HUES64 (cell line): Measurements from ENCODE around the gene ARID3A.

Source experiments
- H3K27ac ChIP-seq: 2 replicates; pipeline ENCODE4 v1.7.0; 2013; ENCODE audit warnings: low read depth, low read length, inconsistent platforms
- H3K27me3 ChIP-seq: 2 replicates; pipeline ENCODE4 v1.6.1; 2013; ENCODE audit warnings: mild to moderate bottlenecking, low read length; ENCODE audit not compliant: insufficient read depth
- H3K36me3 ChIP-seq: 2 replicates; pipeline ENCODE4 v1.6.1; 2013; ENCODE audit warnings: mild to moderate bottlenecking, low read length; ENCODE audit not compliant: insufficient read depth
- H3K4me1 ChIP-seq: 2 replicates; pipeline ENCODE4 v1.6.1; 2013; ENCODE audit warnings: mild to moderate bottlenecking, low read length, moderate library complexity; ENCODE audit not compliant: insufficient read depth
- H3K4me3 ChIP-seq: 2 replicates; pipeline ENCODE4 v1.5.1; 2013; ENCODE audit warnings: mild to moderate bottlenecking, low read length, moderate library complexity
- H3K9ac ChIP-seq: 2 replicates; pipeline ENCODE4 v1.6.1; 2013; ENCODE audit warnings: mild to moderate bottlenecking, low read depth, low read length
- H3K9me3 ChIP-seq: 2 replicates; pipeline ENCODE4 v1.6.1; 2013; ENCODE audit warnings: low read depth, low read length; ENCODE audit not compliant: insufficient read depth
- WGBS: fragments of 150-250, 120-280 bp; methylation state at CpG from one replicate; pipeline ENCODE4 v1.1.7; 2013; ENCODE audit warnings: missing lambda C conversion rate; 5-methylcytosine and 5-hydroxymethylcytosine counted together

The ARID3A gene

DNA sequence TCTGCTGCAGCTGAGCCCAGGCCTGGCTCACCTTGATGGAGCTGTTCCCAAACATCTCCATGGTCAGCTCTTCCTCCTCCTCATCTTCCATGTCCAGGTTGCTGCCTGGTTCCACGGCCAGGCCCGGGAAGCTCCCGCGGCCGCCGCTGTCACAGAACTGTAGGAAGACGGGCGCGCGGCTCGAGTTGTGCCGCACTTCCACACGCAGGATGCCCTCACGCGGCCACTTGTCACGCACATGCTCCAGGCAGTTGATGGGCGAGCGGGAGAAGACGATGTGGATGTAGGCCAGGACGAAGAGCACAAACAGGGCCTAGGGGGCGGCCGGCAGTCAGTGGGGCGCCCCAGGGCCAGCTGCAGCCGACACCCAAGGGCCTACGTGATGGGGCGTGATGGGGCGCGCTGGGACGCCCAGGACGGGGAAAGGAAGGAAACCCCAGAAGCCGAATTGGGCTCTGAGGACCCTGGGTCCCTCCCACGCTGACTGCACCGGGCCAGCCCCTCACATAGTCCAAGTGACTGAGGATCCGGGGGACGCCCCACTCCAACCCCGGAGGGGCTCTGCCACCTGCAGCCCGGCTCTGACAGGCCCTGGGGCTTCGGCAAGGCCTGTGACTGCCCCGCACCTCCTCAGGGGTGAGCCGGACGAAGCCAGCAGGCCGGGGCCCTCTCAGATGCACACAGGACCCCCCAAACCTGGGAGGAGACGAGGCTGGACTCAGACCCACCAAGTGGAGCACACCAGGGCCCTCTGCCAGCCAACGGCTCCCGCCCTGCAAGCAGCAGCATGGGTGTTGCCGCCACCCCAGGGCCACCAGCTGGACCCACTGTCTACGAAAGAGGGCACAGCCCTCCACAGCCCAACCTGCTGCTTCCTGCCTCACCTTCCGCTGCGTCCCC is 88.6 kb downstream of the ARID3A start:
- 94% methylated on average over 49 of the region's 49 CpGs for WGBS
- Histone ChIP-seq H3K36me3 (peaks cover 43% of the 10 kb centered on the region), H3K9me3 (no peaks in the 10 kb centered on the region), H3K27ac (no peak overlapping the region), H3K27me3 (no peaks in the 10 kb centered on the region), H3K9ac (no peak overlapping the region), H3K4me3 (no peak overlapping the region), H3K4me1 (peaks cover 14% of the 10 kb centered on the region; the same call in 1 of the 2 replicates)

- no peaks in the 10 kb centered on the region for H3K27me3 ChIP-seq
- H3K4me1 ChIP-seq, result peaks cover 14% of the 10 kb centered on the region; the same call in 1 of the 2 replicates
- no peak overlapping the region for H3K27ac ChIP-seq
- no peak overlapping the region for H3K4me3 ChIP-seq
- peak overlapping the region; percentile 44; the same call in 1 of the 2 replicates for H3K9ac ChIP-seq
- peaks cover 39% of the 10 kb centered on the region for H3K36me3 ChIP-seq
- 94% methylated on average over 29 of the region's 29 CpGs for WGBS
- H3K9me3 ChIP-seq, result no peaks in the 10 kb centered on the region
These were observed 89.4 kb downstream of the ARID3A start for GRCh38 chr19:1015061-1015781.

DNA sequence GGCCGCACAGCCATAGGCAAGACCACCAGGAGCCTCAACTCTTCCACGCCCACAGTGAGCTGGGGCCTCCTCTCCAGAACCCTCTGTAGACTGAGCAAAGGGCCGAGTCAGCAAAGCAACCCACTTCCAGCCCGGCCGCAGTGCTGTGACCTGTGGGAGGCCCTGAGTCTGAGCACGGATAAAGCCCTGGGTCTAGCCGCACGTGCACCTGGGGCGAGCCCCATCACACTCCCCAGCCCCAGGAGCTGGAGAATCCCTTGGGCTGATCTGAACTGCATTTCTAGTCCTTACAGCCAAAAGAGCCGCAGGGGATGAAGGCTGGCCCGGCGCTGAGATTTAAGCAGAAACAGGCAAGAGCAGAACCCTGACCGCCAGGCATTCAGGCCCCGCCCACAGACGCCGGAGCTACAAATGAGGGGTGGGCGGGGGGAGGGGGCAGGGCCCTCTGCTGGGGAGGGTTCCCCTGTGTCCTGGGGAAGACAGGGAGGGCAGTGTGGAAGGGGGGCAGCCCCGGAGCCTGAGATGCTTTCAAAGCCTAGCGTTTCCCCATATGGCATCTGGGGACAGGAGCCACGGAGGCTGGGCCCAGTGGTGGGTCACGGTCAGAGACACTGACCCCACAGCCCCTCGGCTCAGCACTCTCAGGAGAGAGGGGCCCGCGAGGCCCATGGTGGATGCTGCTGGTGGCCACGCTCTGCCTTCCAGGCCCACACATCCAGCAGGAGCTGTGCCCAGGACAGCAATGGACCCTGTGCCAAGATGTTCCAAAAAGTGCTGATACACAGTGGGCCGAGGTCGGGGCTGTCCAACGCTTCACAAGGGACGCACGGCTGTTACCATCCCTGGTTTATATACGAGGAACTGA is 90.2 kb downstream of the ARID3A start:
- H3K9ac ChIP-seq, result peak overlapping the region; percentile 44; the same call in 1 of the 2 replicates
- 55% methylated on average over 31 of the region's 31 CpGs for WGBS
- H3K4me3 ChIP-seq, result no peak overlapping the region
- peaks cover 33% of the 10 kb centered on the region for H3K36me3 ChIP-seq
- no peaks in the 10 kb centered on the region for H3K27me3 ChIP-seq
- peaks cover 14% of the 10 kb centered on the region; the same call in 1 of the 2 replicates for H3K4me1 ChIP-seq
- H3K27ac ChIP-seq, result peak overlapping the region; percentile 68
- H3K9me3 ChIP-seq, result no peaks in the 10 kb centered on the region

DNA sequence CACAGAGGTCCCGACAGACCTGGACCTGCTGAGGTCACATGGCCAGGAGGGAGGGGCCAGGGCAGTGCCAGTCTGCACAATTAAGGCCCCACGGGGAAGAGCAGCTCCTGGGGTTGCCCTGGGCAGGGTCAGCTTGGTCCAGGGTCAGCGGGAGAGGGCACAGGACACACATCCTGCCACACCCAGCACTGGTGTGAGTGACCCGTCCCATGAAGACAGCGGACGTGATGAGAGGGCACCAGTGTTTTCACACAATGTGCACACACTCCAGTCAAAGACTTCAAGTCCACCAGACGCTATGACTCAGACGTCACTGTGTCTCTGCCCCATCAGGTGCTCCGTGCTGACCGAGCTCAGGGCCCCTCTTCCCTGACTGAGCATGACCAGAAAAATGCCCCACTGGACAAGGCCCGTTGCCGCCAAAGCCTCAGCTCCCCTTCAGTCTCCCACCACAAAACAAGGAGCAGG is 90.8 kb downstream of the ARID3A start:
- Histone ChIP-seq H3K27ac (peak overlapping the region; percentile 64; the same call in 1 of the 2 replicates), H3K9me3 (no peaks in the 10 kb centered on the region), H3K4me1 (peaks cover 14% of the 10 kb centered on the region; the same call in 1 of the 2 replicates), H3K4me3 (no peak overlapping the region), H3K9ac (no peak overlapping the region), H3K36me3 (peaks cover 31% of the 10 kb centered on the region), H3K27me3 (no peaks in the 10 kb centered on the region)
- 74% methylated on average over 12 of the region's 12 CpGs for WGBS

GRCh38 chr19:1017115-1017905 is 91.5 kb downstream of the ARID3A start:
- peaks cover 26% of the 10 kb centered on the region for H3K36me3 ChIP-seq
- H3K27ac ChIP-seq, result 0 out of 2 replicates have a peak overlapping the region, but pooled peaks have one; percentile 64
- H3K4me1 ChIP-seq, result peaks cover 14% of the 10 kb centered on the region; the same call in 1 of the 2 replicates
- no peak overlapping the region; the same call in 1 of the 2 replicates for H3K9ac ChIP-seq
- no peaks in the 10 kb centered on the region for H3K27me3 ChIP-seq
- no peak overlapping the region for H3K4me3 ChIP-seq
- WGBS, result 85% methylated on average over 24 of the region's 24 CpGs
- no peaks in the 10 kb centered on the region for H3K9me3 ChIP-seq

DNA sequence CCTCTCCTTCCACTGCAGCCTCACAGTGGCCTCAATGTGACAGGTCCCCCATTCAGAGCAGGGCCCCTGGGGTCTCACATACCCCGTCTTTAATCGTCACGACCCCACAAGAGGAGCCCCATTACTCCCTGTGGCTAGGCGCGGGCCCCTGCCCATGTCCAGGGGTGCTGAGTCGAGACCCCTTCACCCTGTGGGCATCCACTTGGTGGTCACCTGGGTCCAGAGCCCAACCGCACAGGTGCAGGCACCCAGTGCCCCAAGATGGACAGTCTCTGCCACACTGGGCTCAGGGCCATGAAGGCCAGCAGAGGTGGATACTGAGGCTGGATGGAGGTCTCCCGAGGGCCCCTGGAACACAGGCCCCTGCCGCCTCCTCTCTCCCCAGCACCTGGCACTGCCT is 92.1 kb downstream of the ARID3A start:
- 95% methylated on average over 9 of the region's 9 CpGs for WGBS
- H3K27ac ChIP-seq, result no peak overlapping the region
- no peaks in the 10 kb centered on the region for H3K9me3 ChIP-seq
- H3K9ac ChIP-seq, result no peak overlapping the region; the same call in 1 of the 2 replicates
- peaks cover 23% of the 10 kb centered on the region for H3K36me3 ChIP-seq
- H3K27me3 ChIP-seq, result no peaks in the 10 kb centered on the region
- peaks cover 14% of the 10 kb centered on the region; the same call in 1 of the 2 replicates for H3K4me1 ChIP-seq
- H3K4me3 ChIP-seq, result no peak overlapping the region

- Histone ChIP-seq H3K9ac (no peak overlapping the region), H3K27ac (0 out of 2 replicates have a peak overlapping the region, but pooled peaks have one; percentile 8), H3K9me3 (no peaks in the 10 kb centered on the region), H3K4me3 (no peak overlapping the region), H3K27me3 (no peaks in the 10 kb centered on the region), H3K4me1 (peaks cover 14% of the 10 kb centered on the region; the same call in 1 of the 2 replicates), H3K36me3 (peaks cover 18% of the 10 kb centered on the region)
- 95% methylated on average over 5 of the region's 5 CpGs for WGBS
These were observed 92.6 kb downstream of the ARID3A start for GRCh38 chr19:1018393-1018792.

- Histone ChIP-seq H3K4me3 (peak overlapping the region; percentile 85), H3K9me3 (no peaks in the 10 kb centered on the region), H3K4me1 (peaks cover 14% of the 10 kb centered on the region; the same call in 1 of the 2 replicates), H3K27me3 (no peaks in the 10 kb centered on the region), H3K36me3 (peaks cover 12% of the 10 kb centered on the region), H3K9ac (peak overlapping the region; percentile 80), H3K27ac (no peak overlapping the region)
- WGBS, result 91% methylated on average over 16 of the region's 17 CpGs
These were observed 93.2 kb downstream of the ARID3A start for GRCh38 chr19:1018932-1019615.

GRCh38 chr19:1019616-1019961 is 93.8 kb downstream of the ARID3A start:
- 0 out of 2 replicates have a peak overlapping the region, but pooled peaks have one; percentile 41 for H3K27ac ChIP-seq

More at GRCh38 chr19:1019616-1019961, 93.8 kb downstream of the ARID3A start:
- whole genome bisulfite sequencing, result 85% methylated on average over 18 of the region's 18 CpGs
- Histone ChIP-seq H3K9me3 (no peaks in the 10 kb centered on the region), H3K36me3 (peaks cover 8% of the 10 kb centered on the region; the same call in 1 of the 2 replicates), H3K4me3 (peak overlapping the region; percentile 85), H3K4me1 (peaks cover 14% of the 10 kb centered on the region; the same call in 1 of the 2 replicates), H3K9ac (peak overlapping the region; percentile 80), H3K27me3 (no peaks in the 10 kb centered on the region)
